GM12891 (cell line): ENCODE data around the gene POU6F2.

Experiments used
- PAX5 ChIP-seq: IDR thresholded peaks from 2 replicates; pipeline ENCODE4 v1.6.1; 2011; ENCODE audit warnings: low read length, moderate library complexity, mild to moderate bottlenecking; ENCODE audit not compliant: insufficient read depth, severe bottlenecking
- POLR2A ChIP-seq: IDR thresholded peaks from 2 replicates; pipeline ENCODE4 v1.6.1; 2011; ENCODE audit warnings: low read depth, low read length, control low read depth
- POLR2AphosphoS5 ChIP-seq: IDR thresholded peaks from 2 replicates; pipeline ENCODE4 v1.6.1; 2011; ENCODE audit warnings: low read depth, low read length, control low read depth
- POU2F2 ChIP-seq: IDR thresholded peaks from 2 replicates; pipeline ENCODE4 v1.6.1; 2011; ENCODE audit warnings: low read depth, mild to moderate bottlenecking, control low read depth, low read length, moderate library complexity
- SPI1 ChIP-seq: IDR thresholded peaks from 2 replicates; pipeline ENCODE4 v1.6.1; 2011; ENCODE audit warnings: low read depth, low read length, control low read depth
- TAF1 ChIP-seq: IDR thresholded peaks from 2 replicates; pipeline ENCODE4 v1.6.1; 2011; ENCODE audit warnings: low read depth, low read length, control low read depth

DNA sequence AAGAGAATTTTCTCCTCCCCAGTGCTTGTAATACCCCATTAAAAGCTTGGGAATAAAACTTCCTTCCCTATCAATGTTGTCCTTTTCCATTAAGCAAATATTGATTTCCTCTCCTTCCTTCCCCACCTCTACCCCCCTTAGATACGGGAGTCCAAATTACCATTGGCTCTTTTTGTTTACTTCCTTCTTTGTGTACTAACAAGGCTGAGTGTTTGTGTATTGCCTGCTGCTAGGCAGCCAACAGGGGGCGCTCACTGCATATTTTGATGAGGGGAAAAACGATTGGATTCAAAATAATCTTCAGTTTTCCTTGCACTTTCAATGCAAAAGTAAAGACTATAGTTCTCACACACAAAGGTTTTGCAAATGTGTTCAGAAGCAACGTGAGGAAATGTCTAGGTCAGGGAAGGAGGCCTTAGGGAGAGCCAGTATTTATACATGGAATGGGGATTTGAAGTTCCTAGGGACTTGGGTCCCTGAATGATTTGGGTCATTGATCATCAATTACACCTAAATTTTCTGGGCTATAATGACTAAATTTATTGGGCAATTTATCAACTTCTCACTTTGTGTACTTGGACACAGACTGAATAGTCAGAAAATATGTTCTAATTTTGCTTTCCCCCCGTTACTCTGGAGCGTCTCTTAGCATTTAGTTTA is 45.1 kb upstream of the POU6F2 start:
- TF ChIP-seq POLR2A (no peak), SPI1 (no peak), POLR2AphosphoS5 (no peak), TAF1 (no peak), POU2F2 (no peak), PAX5 (no peak)
